HEK293 (cell line): Measurements from ENCODE around the gene TOMM34.

Source experiments
- CTCF ChIA-PET: fragments of 350-600 bp; formaldehyde crosslinking; extraction: SDS; loops from one replicate; lab custom pipeline; 2021; ENCODE audit warnings: antibody characterized with exemption; lab: Yijun Ruan, JAX
- POLR2A ChIA-PET: fragments of 300-600 bp; formaldehyde crosslinking; extraction: SDS; loops from one replicate; lab custom pipeline; 2020; ENCODE audit warnings: antibody characterized with exemption, inconsistent platforms; lab: Yijun Ruan, JAX
- H3K27ac ChIP-seq: fragments of 200-500 bp; sonication (Bioruptor generic); 2 replicates; pipeline ENCODE4 v1.5.1; 2014; ENCODE audit warnings: low read depth, low read length, control low read depth, inconsistent platforms; ENCODE audit errors: extremely low read depth
- H3K36me3 ChIP-seq, 2 experiments: fragments of 200-500 bp in 1 of 2; sonication (Bioruptor generic) in 1 of 2; 1 replicate in 1 of 2; 2 replicates in 1 of 2; pipeline ENCODE4 v1.5.1; 2014 to 2017; ENCODE audit warnings: inconsistent platforms in 2 of 2, low read length in 2 of 2; ENCODE audit not compliant: control insufficient read depth in 2 of 2, insufficient read depth in 1 of 2
- H3K4me1 ChIP-seq: fragments of 200-500 bp; sonication (Bioruptor generic); 2 replicates; pipeline ENCODE4 v1.5.1; 2014; ENCODE audit warnings: mild to moderate bottlenecking, low read length, inconsistent platforms; ENCODE audit not compliant: control insufficient read depth, insufficient read depth
- H3K4me3 ChIP-seq: 2 replicates; pipeline ENCODE4 v1.5.1; 2011; ENCODE audit warnings: low read depth, mild to moderate bottlenecking, control low read depth, low read length, moderate library complexity
- H3K9me3 ChIP-seq: fragments of 200-500 bp; sonication (Bioruptor generic); 2 replicates; pipeline ENCODE4 v1.5.1; 2014; ENCODE audit warnings: low read depth, low read length, inconsistent platforms; ENCODE audit not compliant: control insufficient read depth, insufficient read depth
- EGR2 ChIP-seq: fragments of 450-650 bp; formaldehyde crosslinking; IDR thresholded peaks from 2 replicates; pipeline ENCODE4 v1.5.1; 2016; ENCODE audit warnings: low read depth, missing biosample characterization, missing genetic modification characterization
- KLF1 ChIP-seq: fragments of 450-650 bp; formaldehyde crosslinking; IDR thresholded peaks from 2 replicates; pipeline ENCODE4 v1.5.1; 2016; ENCODE audit warnings: missing biosample characterization, missing genetic modification characterization
- MEIS1 ChIP-seq: sonication (generic); formaldehyde crosslinking; IDR thresholded peaks from 2 replicates; pipeline ENCODE4 v1.8.1; 2022; ENCODE audit warnings: missing genetic modification reagents, mild to moderate bottlenecking, borderline replicate concordance
- SP3 ChIP-seq: fragments of 450-650 bp; formaldehyde crosslinking; IDR thresholded peaks from 2 replicates; pipeline ENCODE4 v1.5.1; 2016; ENCODE audit warnings: missing biosample characterization, missing genetic modification characterization
- ZNF112 ChIP-seq: fragments of 450-650 bp; formaldehyde crosslinking; IDR thresholded peaks from 2 replicates; pipeline ENCODE4 v1.5.0; 2017; ENCODE audit warnings: missing biosample characterization, missing genetic modification characterization
- ZNF114 ChIP-seq: fragments of 450-650 bp; formaldehyde crosslinking; IDR thresholded peaks from 2 replicates; pipeline ENCODE4 v1.5.0; 2017; ENCODE audit warnings: missing biosample characterization, missing genetic modification characterization
- ZNF133 ChIP-seq: fragments of 450-650 bp; formaldehyde crosslinking; IDR thresholded peaks from 2 replicates; pipeline ENCODE4 v1.5.1; 2016; ENCODE audit warnings: missing biosample characterization, missing genetic modification characterization
- ZNF221 ChIP-seq: fragments of 450-650 bp; formaldehyde crosslinking; IDR thresholded peaks from 2 replicates; pipeline ENCODE4 v1.5.1; 2017; ENCODE audit warnings: missing biosample characterization, missing genetic modification characterization, borderline replicate concordance
- ZNF223 ChIP-seq: fragments of 450-650 bp; formaldehyde crosslinking; IDR thresholded peaks from 2 replicates; pipeline ENCODE4 v1.5.1; 2016; ENCODE audit warnings: missing biosample characterization, missing genetic modification characterization
- ZNF404 ChIP-seq: fragments of 450-650 bp; formaldehyde crosslinking; IDR thresholded peaks from 2 replicates; pipeline ENCODE4 v1.5.1; 2017; ENCODE audit warnings: missing biosample characterization, missing genetic modification characterization
- ZNF423 ChIP-seq: fragments of 450-650 bp; formaldehyde crosslinking; IDR thresholded peaks from 2 replicates; pipeline ENCODE4 v1.5.1; 2016; ENCODE audit warnings: missing biosample characterization, missing genetic modification characterization
- ZNF544 ChIP-seq: fragments of 450-650 bp; formaldehyde crosslinking; IDR thresholded peaks from 2 replicates; pipeline ENCODE4 v1.5.0; 2017; ENCODE audit warnings: missing biosample characterization, missing genetic modification characterization
- ZNF610 ChIP-seq: fragments of 450-650 bp; formaldehyde crosslinking; IDR thresholded peaks from 2 replicates; pipeline ENCODE4 v1.5.1; 2016; ENCODE audit warnings: missing biosample characterization, missing genetic modification characterization, borderline replicate concordance
- ZNF777 ChIP-seq: fragments of 450-650 bp; formaldehyde crosslinking; IDR thresholded peaks from 2 replicates; pipeline ENCODE4 v1.5.1; 2017; ENCODE audit warnings: missing biosample characterization, missing genetic modification characterization, borderline replicate concordance
- ZSCAN30 ChIP-seq: fragments of 450-650 bp; IDR thresholded peaks from 2 replicates; pipeline ENCODE4 v1.5.1; 2018; ENCODE audit warnings: missing biosample characterization, mild to moderate bottlenecking, missing genetic modification characterization, moderate library complexity
- TF ChIP-seq, protein P1 (sequence below): IDR thresholded peaks from 2 replicates; pipeline ENCODE4 v1.6.1; 2011; ENCODE audit warnings: mild to moderate bottlenecking, low read depth, low read length, borderline replicate concordance
- TF ChIP-seq, protein P2 (sequence below): fragments of 450-650 bp; IDR thresholded peaks from 2 replicates; pipeline ENCODE4 v1.5.1; 2018; ENCODE audit warnings: missing biosample characterization, mild to moderate bottlenecking, missing genetic modification characterization
- TF ChIP-seq, protein P3 (sequence below): fragments of 450-650 bp; formaldehyde crosslinking; IDR thresholded peaks from 2 replicates; pipeline ENCODE4 v1.5.1; 2017; ENCODE audit warnings: missing biosample characterization, missing genetic modification characterization
- TF ChIP-seq, protein P4 (sequence below): fragments of 450-650 bp; formaldehyde crosslinking; IDR thresholded peaks from 2 replicates; pipeline ENCODE4 v1.5.1; 2016; ENCODE audit warnings: missing biosample characterization, missing genetic modification characterization
- TF ChIP-seq, protein P5 (sequence below): fragments of 450-650 bp; formaldehyde crosslinking; IDR thresholded peaks from 2 replicates; pipeline ENCODE4 v1.5.1; 2016; ENCODE audit warnings: missing biosample characterization, missing genetic modification characterization
- TF ChIP-seq, protein P6 (sequence below): fragments of 450-650 bp; formaldehyde crosslinking; IDR thresholded peaks from 2 replicates; pipeline ENCODE4 v1.5.1; 2017; ENCODE audit warnings: missing biosample characterization, missing genetic modification characterization

TOMM34 gene

DNA sequence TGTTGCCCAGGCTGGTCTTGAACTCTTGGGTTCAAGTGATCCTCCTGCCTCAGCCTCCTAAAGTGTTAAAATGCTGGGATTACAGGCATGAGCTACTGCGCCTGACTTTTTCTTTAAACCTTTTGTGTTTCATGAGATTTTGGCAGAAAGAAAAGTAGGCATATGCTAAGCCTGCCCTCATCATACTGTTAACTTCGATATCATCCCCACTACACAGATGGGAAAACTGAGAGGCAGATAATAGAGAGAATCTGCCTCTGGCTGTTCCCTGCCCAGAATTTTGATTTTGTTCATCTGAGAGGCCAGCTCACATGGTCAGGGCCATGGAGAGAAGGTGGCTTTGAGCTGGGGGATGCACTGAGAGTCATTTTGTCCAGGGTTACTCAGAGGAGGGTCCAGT, 42.8 kb downstream of the TOMM34 start:
- CTCF ChIA-PET: interaction anchor here (0.6 kb wide), 1 partner anchor 30 kb away, joined by 3 read pairs; no protein-coding TSS in a partner anchor
- H3K9me3 ChIP-seq: no peaks in the 10 kb centered on the region
- TF ChIP-seq, protein P1, sequence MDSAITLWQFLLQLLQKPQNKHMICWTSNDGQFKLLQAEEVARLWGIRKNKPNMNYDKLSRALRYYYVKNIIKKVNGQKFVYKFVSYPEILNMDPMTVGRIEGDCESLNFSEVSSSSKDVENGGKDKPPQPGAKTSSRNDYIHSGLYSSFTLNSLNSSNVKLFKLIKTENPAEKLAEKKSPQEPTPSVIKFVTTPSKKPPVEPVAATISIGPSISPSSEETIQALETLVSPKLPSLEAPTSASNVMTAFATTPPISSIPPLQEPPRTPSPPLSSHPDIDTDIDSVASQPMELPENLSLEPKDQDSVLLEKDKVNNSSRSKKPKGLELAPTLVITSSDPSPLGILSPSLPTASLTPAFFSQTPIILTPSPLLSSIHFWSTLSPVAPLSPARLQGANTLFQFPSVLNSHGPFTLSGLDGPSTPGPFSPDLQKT: no peak
- no peak for TF ChIP-seq ZNF223 (tag by site-specific recombination)
- TF ChIP-seq ZNF544 (tag by site-specific recombination): no peak
- TF ChIP-seq ZNF112: no peak
- TF ChIP-seq KLF1: no peak
- no peak for TF ChIP-seq EGR2 (tag by site-specific recombination)
- TF ChIP-seq, protein P2, sequence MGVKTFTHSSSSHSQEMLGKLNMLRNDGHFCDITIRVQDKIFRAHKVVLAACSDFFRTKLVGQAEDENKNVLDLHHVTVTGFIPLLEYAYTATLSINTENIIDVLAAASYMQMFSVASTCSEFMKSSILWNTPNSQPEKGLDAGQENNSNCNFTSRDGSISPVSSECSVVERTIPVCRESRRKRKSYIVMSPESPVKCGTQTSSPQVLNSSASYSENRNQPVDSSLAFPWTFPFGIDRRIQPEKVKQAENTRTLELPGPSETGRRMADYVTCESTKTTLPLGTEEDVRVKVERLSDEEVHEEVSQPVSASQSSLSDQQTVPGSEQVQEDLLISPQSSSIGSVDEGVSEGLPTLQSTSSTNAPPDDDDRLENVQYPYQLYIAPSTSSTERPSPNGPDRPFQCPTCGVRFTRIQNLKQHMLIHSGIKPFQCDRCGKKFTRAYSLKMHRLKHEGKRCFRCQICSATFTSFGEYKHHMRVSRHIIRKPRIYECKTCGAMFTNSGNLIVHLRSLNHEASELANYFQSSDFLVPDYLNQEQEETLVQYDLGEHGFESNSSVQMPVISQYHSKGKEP (tag by site-specific recombination): no peak
- no peak for TF ChIP-seq ZNF404 (tag by site-specific recombination)
- no peak for TF ChIP-seq MEIS1 (CRISPR knock-in tag)
- TF ChIP-seq ZSCAN30 (tag by site-specific recombination): no peak
- TF ChIP-seq, protein P3, sequence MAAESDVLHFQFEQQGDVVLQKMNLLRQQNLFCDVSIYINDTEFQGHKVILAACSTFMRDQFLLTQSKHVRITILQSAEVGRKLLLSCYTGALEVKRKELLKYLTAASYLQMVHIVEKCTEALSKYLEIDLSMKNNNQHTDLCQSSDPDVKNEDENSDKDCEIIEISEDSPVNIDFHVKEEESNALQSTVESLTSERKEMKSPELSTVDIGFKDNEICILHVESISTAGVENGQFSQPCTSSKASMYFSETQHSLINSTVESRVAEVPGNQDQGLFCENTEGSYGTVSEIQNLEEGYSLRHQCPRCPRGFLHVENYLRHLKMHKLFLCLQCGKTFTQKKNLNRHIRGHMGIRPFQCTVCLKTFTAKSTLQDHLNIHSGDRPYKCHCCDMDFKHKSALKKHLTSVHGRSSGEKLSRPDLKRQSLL (tag by site-specific recombination): no peak
- TF ChIP-seq, protein P4, sequence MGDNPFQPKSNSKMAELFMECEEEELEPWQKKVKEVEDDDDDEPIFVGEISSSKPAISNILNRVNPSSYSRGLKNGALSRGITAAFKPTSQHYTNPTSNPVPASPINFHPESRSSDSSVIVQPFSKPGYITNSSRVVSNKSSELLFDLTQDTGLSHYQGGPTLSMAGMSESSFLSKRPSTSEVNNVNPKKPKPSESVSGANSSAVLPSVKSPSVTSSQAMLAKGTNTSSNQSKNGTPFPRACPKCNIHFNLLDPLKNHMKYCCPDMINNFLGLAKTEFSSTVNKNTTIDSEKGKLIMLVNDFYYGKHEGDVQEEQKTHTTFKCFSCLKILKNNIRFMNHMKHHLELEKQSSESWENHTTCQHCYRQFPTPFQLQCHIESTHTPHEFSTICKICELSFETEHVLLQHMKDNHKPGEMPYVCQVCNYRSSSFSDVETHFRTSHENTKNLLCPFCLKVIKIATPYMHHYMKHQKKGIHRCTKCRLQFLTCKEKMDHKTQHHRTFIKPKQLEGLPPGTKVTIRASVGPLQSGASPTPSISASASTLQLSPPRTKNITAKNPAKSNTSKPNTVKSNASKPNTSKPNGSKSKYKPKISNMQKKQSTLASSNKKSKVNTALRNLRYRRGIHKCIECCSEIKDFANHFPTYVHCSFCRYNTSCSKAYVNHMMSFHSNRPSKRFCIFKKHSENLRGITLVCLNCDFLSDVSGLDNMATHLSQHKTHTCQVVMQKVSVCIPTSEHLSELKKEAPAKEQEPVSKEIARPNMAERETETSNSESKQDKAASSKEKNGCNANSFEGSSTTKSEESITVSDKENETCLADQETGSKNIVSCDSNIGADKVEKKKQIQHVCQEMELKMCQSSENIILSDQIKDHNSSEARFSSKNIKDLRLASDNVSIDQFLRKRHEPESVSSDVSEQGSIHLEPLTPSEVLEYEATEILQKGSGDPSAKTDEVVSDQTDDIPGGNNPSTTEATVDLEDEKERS (tag by site-specific recombination): no peak
- TF ChIP-seq, protein P5, sequence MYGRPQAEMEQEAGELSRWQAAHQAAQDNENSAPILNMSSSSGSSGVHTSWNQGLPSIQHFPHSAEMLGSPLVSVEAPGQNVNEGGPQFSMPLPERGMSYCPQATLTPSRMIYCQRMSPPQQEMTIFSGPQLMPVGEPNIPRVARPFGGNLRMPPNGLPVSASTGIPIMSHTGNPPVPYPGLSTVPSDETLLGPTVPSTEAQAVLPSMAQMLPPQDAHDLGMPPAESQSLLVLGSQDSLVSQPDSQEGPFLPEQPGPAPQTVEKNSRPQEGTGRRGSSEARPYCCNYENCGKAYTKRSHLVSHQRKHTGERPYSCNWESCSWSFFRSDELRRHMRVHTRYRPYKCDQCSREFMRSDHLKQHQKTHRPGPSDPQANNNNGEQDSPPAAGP (tag by site-specific recombination): no peak
- TF ChIP-seq, all 188 proteins: peak for 0
- H3K36me3 ChIP-seq: peaks cover 8 to 81% of the 10 kb centered on the region in 2 experiments; a peak in 2 of 3 replicates
- no peak overlapping the region for H3K27ac ChIP-seq
- H3K4me1 ChIP-seq: no peaks in the 10 kb centered on the region
- H3K4me3 ChIP-seq: no peak overlapping the region
- POLR2A ChIA-PET: no interaction called here

DNA sequence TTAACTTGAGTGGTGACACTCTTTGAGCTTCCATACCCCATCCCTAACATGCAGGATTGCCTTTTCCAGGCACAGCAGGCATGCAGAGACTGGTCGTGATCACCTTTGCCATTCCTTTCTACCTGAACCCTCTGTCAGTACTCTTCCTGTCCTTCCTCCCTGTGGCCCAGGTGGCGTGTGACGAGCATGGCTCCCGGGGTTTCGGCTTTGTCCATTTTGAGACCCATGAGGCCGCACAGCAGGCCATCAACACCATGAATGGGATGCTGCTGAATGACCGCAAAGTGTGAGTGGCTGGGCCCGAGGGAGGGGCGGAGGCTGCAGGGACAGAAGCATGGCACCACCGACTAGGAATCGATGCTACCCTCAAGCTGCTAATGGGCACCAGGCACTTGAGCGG, 43.6 kb downstream of the TOMM34 start:
- POLR2A ChIA-PET: no interaction called here
- TF ChIP-seq ZNF423 (tag by site-specific recombination) (no peak), ZNF133 (tag by site-specific recombination) (no peak), ZNF610 (tag by site-specific recombination) (no peak), ZNF221 (tag by site-specific recombination) (no peak), ZNF777 (tag by site-specific recombination) (no peak), SP3 (no peak), ZNF114 (tag by site-specific recombination) (no peak)
- TF ChIP-seq, protein P6, sequence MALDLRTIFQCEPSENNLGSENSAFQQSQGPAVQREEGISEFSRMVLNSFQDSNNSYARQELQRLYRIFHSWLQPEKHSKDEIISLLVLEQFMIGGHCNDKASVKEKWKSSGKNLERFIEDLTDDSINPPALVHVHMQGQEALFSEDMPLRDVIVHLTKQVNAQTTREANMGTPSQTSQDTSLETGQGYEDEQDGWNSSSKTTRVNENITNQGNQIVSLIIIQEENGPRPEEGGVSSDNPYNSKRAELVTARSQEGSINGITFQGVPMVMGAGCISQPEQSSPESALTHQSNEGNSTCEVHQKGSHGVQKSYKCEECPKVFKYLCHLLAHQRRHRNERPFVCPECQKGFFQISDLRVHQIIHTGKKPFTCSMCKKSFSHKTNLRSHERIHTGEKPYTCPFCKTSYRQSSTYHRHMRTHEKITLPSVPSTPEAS (tag by site-specific recombination): no peak
- TF ChIP-seq, all 188 proteins: peak for 0
- Histone ChIP-seq H3K9me3 (no peaks in the 10 kb centered on the region), H3K4me1 (no peaks in the 10 kb centered on the region), H3K4me3 (no peak overlapping the region), H3K27ac (no peak overlapping the region), H3K36me3 (peaks cover 4 to 83% of the 10 kb centered on the region in 2 experiments; a peak in 2 of 3 replicates)
- CTCF ChIA-PET: no interaction called here
